Activated CD4-positive, alpha-beta T cell treated with anti-CD3 and anti-CD28 coated beads, Interleukin-2, amount 50 U/mL, for 24 hours (primary cell): ENCODE data around the gene KIAA1217.
"Not testable (repeated sequence)": the region's sequence is repeated elsewhere in the genome, so short reads cannot be mapped to it uniquely, and the experiment has no call there.

Source experiments
- DNase-seq, 2 donors: peaks; one replicate each; pipeline ENCODE4 v3.0.0-alpha.2; 2020; ENCODE audit warnings: low read depth in 1 of 2, low spot score in 1 of 2

KIAA1217 gene

DNA sequence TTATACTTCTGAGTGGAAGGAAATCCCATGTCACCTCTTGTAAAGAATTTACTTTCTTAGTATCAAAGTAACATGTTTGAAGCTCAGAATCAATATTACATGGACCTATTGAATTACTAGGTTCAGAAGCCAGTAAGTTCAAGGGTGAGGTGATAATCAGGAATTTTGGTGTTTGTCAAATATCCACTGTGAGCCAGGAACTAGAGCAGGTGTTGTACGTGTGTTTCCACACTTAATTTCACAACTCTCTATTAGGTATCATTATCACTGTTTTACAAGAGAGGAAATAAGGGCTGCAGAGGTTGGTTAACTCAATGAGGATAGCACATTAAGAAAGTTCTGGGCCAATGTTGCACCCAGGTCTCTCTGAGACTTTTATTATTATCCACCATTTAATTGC lies 130.4 kb downstream of the KIAA1217 start:
- DNase-seq, result no peak

DNA sequence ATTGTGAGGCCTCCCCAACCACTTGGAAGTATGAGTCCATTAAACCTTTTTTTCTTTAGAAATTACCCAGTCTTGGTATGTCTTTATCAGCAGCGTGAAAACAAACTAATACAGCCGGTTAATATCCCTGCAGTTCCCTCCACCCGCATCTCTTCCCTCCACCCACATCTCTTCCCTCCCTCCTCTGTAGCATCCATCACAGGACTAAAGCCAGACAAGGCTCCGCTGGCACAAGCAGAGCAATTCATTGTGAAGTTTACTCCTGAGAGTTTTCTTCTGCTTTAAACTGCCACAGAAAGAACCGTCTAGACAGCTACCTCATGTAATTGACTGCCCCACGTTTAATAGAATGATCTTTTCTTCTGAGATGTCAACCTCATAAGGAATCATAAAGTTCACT lies 131.5 kb downstream of the KIAA1217 start:
- no peak for DNase-seq

DNA sequence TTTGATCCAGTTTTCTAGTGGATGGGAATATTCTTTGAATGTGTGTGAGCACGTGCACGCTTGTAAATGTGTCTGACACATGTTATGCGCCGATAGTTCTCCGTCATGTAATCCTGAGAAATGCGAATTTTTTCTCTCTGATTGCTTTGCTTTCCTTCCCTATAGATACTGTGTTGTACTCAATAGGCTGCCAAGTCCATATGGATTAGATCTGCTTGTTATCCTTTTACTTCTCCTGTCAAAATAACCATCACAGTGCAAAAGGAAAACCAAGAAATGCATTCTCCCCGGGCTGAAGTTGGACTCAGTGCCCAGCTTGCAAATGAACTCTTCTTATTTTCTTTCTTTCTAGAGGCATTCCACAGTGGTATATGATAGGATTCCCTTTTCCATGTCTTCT lies 131.9 kb downstream of the KIAA1217 start:
- no peak for DNase-seq

DNA sequence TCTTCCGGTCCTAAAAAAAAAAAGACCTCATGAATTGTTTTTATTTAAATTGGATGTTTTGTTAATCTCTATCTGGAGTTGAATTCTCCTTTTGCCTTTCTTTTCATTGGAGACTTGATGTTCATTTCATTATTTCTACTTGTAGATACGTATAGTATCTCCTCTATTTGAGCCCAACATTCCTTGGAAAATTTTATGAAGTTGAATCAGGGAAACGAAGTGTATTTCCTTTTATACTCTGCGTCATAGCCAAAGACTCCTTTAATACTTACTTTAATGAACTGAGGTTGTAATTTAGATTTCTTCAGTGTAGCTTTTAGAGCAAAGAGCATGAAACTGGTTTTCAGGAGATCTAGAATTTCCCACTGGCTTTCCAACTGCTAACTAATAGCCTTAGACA lies 132.4 kb downstream of the KIAA1217 start:
- no peak for DNase-seq

DNA sequence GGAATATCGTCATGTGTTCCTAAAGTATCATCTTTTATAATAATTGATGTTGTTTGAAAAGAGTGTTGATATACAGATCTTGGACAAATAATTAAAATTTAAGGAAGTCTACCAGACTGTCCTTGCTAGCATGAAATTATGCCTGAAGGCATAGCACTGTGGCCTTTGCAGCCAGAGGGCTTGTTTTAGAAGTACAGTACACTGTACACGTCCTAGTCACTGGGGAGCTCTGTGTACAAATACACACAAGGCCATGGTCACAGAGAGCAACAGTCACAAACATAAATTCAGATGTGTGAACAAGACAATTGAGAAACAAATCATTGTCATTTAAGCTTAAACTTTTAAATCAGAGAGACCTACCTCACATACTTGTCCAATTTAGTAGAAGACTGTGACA lies 133.0 kb downstream of the KIAA1217 start:
- no peak for DNase-seq

DNA sequence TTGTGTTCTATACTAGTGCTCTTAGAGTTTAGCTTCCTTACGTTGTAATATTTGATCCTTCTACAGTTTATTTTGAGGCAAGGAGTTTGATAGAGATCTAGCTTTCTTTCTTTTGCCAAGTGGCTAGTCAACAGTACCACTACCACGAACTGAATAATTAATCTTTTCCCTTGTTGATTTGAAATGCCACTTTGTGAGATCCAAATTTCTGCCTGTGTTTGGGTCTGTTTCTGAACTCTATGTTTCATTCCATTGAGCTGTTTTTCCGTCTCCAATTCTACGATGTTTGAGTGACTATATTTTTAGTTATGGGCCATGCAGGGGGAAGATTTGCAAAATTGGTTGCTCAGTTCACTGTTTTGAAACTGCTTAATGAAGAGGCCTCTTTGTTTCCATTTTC lies 134.7 kb downstream of the KIAA1217 start:
- DNase-seq, result no peak

DNA sequence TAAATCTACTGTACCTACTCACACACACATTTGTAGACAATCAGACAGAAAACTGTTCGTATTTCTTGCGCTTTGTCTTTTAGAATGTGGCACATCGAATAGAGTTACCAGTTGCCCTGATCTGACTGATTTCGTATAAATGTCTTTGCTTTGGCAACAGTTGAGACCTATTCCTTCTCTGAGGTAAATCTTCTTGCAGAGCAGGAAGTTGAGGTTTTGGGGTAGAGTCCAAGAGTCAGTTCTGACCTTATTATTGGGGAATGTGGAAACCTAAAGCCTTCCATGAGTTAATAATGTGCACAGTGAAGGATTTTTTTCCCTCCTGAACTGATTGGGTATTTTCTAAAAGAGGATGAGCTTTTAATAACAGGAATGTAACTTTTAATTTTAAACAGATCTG lies 135.3 kb downstream of the KIAA1217 start:
- DNase-seq, result no peak

DNA sequence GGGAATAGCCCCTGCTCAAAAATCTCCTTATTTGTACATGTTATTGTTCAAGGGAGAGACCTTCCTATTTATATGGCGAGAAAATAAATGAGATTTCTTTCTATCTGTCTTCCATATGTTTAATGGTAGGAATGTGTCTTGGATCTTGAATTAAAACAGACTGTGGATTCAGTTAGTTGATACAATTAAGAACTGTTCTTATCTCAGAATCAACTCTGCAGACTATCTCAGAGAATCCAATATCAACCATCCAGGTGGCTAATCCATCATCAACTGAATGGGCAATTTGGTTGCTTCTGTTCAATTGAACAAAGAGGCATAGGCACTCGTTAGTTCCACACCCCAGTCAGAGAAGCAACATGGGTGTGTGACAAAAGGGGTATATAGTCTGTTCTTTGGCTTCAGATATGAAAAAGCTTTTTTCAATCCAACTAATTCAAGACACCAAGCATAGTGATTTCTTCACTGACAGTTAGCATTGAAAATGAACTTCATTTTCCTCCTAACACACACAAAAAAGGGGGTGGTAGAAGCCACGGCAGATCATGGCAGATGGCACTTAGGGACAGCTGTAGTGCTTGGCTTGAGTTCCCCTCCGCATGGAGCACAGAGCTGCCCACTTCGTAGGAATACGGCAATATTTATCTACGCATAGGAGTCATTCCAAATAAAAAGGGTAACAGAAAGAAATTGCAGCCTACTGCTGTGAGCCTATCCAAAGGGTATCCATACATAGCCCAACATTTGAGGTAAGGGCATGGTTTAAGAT lies 135.9 kb downstream of the KIAA1217 start:
- no peak for DNase-seq

DNA sequence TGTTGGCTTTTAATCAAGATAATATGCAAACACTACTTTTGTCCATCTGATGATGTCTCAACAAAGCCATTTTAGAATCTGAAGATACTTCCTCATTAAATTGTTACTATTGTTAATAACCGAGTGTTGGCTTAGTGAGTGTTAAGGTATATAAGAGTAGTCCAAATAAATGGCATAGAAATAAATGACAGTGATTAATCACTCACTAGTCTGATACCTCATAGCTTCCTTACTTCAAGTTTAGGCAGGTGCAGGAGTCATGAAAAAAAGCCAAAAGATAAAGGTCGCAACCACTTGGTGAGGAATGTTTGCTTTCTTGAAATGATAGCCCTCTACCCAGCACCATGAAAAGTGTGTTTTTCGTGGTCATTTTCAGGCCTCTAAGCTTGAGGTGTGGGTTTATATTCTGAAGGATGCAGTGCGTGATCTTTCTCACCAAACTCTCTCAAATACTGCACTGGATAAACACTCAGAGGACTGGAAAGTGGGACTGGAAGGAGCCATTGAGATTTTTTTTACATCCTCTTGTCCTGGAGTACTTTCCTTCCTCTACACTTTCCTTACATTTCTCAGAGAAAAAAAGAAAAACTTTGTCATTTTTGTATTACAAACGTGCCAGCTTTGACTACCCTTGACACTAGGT lies 138.1 kb downstream of the KIAA1217 start:
- DNase-seq, result no peak

DNA sequence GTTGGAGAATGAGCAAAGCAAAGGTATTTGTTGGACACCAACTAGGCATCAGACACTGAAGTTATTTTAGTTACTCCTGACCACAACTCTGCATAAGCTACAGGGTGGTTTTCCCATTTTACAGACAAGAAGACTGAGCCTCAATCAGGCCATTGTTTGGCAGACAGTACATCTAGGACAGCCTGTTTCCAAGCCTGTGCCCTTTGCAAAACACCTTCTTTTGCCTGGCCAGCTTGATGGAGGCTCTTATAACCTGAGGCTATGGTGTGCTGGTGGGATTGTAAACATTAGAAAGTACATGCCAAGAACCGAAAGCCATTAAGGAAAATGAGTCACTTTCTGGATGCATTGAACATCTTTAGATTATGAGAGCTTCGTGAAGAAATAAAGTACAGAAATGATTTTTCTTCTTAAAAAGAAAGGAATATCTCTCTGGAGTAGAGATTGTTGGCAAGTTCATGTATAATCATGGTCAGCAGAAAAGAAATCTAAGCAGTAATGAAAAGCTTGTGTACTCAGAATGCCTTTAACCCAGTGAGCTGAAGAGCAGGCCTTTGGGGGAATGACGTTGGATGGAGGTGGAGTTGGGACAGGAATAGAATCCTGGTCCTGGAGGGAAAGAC lies 140.6 kb downstream of the KIAA1217 start:
- no peak for DNase-seq

DNA sequence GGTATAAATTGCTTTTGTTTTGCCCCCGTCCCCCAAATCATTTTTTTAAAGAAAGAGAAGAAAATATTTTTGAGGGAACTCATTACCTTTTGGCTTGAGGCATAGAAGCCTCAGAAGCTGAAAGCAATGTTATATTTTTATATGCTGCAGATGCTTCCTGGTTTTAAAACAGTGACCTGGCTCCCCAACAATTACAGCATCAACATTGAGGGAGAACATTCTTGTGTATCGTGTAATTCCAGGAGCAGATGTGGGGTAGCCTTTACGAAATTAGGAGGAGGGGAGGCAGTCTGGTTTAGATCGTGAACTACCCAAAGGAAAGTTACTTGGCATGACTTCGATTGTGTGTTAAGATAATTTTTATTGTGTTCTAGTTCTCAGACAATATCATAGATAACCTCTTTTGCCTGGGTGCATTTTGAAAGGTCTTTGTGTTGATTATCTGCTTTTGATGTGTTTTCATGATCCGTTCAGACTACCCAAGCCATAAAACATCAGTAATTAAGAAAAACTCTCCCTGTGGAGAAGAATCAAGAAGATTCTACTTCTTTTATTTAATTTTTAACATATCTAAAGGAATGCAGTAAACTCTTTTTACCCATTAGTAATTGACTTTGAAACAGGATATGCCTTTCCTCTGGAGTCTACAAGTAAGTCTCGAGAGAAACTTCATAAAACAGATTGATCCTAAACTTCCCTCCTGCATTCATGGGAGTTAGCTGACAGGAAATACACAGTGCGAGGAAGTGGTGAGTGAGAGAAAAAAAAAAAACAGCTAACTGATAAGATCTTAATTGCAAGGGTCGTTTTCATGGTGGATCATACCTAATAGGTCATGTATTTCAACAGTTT lies 141.4 kb downstream of the KIAA1217 start:
- no peak for DNase-seq

DNA sequence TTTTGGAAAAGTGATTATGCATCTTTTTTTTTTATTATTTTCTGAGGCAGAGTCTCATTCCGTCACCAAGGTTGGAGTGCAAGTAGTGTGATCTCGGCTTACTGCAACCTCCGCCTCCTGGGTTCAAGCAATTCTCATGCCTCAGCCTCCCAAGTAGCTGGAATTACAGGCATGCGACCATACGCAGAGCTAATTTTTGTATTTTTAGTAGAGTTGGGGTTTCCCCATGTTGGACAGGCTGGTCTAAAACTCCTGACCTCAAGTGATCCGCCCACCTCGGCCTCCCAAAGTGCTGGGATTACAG lies 141.9 kb downstream of the KIAA1217 start:
- DNase-seq, result not testable (repeated sequence)

DNA sequence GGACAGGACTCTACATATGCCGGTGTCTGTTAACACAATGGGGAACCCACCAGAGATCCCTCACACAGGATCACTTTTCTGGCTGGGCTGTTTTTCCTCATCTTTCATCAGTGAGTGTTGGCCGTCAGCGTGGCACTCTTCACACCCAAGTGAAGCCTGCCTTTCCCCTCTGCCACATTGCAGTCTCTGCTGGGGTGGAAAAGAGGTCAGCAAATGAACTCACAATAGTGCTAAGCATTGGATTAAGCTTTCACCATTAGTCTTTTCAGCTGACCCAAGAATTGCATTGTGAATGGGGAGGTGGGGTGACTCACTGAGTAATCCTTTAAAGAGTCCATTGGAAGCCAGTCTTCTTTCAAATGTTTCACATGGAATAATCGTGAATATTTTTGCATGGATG lies 143.0 kb downstream of the KIAA1217 start:
- DNase-seq, result no peak

DNA sequence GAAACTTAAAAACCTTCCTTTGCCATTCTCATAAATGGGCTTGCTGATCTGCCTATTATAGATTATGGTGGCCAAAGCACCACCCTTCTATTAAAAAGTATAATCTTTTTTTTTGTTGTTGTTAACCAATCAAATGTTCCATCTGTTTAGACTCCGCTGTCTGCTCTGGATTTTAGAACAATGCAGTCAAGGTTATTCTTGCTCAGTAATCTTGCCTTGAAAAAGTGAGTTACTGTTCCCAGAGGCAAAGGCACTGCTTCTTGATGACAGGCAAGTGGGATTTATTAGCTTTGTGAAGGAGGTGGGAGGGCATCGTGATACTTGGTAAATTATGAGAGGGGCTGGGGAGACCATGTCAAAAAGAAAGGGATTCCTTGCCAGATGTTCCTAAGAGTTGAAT lies 143.5 kb downstream of the KIAA1217 start:
- no peak for DNase-seq

DNA sequence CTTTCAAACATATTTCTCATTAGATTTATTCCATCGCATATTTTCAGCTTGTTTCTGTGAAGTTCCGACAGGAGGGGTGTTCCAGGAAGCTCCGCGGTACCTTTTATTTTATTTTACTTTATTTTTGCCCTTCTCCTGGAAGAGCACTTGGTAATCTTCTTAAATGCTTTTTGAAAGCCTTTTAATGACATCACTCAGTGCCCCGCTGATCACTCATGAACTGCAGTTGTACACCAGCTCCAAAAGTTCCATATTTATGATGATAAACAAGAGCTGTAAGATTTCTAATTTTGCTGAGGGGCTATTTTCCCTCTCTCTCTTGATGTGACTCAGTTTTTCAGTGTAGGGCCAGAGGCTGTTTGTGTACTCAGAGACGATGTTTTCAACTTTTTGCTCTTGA lies 144.4 kb downstream of the KIAA1217 start:
- no peak for DNase-seq

DNA sequence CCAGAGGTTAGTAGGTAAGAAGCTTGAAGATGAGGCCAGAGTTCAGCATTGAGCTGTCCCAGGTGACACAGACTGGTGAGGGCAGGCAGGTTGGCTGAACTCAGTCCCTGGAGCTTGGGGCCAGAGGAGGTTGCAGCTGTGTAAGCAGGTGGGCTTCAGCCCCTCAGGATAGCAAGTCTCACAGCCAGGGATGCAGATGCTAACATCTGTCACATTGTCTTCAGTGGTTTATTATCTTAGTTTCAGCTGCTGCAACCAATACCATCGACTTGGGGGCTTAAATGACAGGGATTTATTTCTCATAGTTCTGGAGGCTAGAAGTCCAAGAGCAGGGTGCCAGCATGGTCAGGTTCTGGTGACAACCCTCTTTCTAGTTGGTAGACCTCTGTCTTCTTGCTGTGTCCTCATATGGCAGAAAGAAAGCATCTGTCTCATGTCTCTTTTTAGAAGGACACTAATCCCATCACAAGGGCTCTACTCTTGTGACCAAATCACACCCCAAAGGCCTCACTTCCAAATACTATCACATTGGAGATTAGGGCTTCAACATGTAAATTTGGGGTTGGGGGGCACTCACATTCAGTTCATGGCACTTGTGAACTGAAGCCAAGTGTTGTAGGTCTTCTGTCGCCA lies 146.2 kb downstream of the KIAA1217 start:
- no peak for DNase-seq

DNA sequence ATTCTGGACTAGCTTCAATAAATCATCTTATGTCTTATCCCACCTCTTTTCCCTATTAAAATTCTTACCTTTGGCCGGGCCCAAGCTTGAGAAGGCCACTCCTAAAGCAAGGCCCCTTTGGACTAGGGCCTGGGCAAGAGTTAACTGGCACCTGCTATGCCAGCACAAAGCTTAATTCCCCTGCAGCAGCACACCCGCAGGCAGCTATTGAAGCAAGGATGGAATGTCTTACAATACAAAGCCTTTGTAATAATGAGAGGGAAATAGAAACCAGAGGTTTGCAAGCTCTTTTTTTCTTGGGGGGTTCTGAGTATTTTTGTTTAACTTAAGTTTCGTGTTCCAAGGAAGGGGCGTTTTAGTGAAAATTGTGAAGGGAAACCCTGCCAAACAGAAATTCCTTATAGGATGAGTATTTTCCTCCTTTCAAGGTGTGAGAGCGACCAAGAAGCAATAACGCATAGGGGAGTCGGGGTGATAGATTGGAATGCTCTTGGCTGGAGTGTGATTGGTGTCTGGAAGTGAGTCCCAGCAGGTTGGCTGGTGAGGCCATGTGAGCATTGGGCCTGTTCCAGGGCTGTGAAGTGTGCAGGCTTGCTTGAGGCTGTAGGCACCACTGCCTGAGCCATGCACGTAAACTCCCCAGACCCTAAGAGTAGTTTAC lies 148.5 kb downstream of the KIAA1217 start:
- no peak for DNase-seq

DNA sequence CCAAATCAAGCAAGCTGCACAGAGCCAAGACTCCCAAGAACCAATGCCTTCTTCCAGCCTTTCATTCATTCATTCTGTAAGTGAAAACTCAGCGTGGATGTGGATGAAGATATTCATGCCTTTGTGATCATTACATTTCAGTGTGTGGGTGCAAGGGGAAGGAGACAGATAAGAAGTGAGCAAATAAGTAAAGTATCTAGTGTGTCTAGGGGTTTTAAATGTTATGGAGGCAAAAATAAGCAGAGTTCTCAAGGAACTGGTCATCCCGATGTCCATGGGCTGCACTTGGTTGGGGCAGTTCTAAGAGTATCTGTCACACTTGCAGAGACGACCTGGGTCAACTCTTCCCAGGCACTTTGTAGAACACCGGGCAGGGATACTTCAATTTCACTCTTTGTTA lies 149.1 kb downstream of the KIAA1217 start:
- no peak for DNase-seq

DNA sequence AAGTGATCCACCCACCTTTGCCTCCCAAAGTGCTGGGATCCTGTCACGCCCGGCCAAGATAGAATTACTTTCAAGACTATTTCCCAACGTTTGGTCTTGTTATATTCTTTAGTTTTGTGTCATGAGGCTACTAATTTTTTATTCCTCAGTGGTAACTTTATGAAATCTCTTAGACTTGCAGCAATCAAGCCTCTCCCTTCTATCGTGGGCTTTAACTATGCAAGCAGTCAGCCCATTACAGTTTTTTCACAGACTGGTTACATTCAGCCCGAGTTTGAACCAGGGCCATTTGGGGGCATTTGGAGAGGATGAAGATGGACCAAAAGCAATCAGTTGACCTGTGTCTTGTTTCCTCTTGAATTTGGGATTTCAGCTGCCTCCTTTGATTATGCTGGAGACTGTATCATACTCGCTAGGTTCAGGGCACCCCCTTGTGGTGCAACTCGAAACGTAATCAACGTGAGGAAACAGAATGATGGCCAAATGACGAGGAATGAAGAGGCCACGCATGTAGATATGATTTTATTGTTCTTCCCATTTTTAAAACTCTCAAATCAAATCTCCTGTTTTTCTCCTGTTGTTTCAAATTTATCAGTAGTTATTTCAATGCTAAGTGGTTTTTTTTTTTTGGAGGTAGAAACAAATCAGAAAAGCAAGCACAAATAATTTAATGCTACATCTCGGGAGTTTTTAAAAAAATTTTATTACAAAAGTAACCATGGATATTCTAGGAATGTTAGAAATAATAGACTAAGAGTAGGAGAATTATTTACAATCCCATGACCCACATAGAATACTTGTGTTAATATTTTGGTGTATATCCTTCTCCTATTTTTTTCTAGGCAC lies 151.6 kb downstream of the KIAA1217 start:
- no peak for DNase-seq

DNA sequence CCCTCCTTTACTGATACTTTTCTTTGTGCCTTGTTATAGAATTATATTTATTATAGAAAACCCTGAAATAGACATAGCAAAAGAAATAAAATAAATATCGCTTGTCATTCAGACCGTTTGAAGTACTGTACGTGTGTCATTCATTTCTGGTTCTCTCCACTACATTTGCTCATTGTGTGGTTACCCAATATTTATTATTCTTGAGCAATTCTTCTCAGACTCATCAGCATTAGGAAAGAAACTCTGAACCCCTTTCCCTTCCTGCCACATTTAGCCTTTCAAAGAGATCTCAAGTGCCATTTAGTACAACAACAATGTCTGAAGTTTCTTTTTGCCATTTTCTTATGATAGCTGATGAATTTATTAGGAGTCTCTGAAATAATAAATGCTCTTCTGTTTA lies 154.1 kb downstream of the KIAA1217 start:
- no peak for DNase-seq
